ENCODE data around the gene UCHL3. TPM values are rescaled to one million over a fixed set of nuclear protein-coding genes. Genes with fewer than 3 reads are reported as not detected.
A peak's percentile ranks its signal among the peaks of the same experiment; 100 is the strongest.

UCHL3 gene
- total RNA-seq (10 to 100 TPM; 21.5 to 24.7 TPM), polyA plus RNA-seq (10 to 100 TPM; 21.1 to 25.8 TPM)
- long read RNA-seq, donor 1, partial matches to known transcripts: 4 of 5 reads
- long read RNA-seq, donor 1, other reads (novel, unspliced or antisense): 0 of 5 reads
- long read RNA-seq, donor 2, partial matches to known transcripts: 1 of 1 reads
- long read RNA-seq, donor 2, other reads (novel, unspliced or antisense): 0 of 1 reads

- intact Hi-C loops (cut with DNase I): loop anchor here (2.0 to 5.0 kb wide), 4 partner anchors 75 to 1778 kb away; partner anchors contain the start of gene MYCBP2 (in 1 of the 2)
- Histone ChIP-seq H3K36me3 (ENCODE audit: control insufficient read depth in 1 of 2, insufficient read depth in 2 of 2, low read length in 1 of 2) (peaks cover 0 to 1% of the 10 kb centered on the region in 2 donors), H3K4me1 (ENCODE audit: control insufficient read depth in 1 of 2, insufficient read depth in 2 of 2, low read length in 2 of 2) (no peaks in the 10 kb centered on the region), H3K27ac (ENCODE audit: low read depth in 1 of 2, low read length in 2 of 2) (no peak within 1 kb of the TSS), H3K27me3 (ENCODE audit: control insufficient read depth in 1 of 2, insufficient read depth in 2 of 2, low read length in 1 of 2) (no peaks in the 10 kb centered on the region), H3K4me3 (ENCODE audit: low read length in 2 of 2) (peak within 1 kb of the TSS; percentile 62 to 86), H3K9me3 (ENCODE audit: control insufficient read depth, low read length) (no peaks in the 10 kb centered on the region)
- peak; percentile 97 to 99 for DNase-seq
- ATAC-seq (ENCODE audit: low FRiP score): peak; percentile 99
- 0% methylated on average over 70 to 74 of the region's 74 CpGs for WGBS, 2 donors
Measured at GRCh38 chr13:75549262-75550158, at the start of gene UCHL3. Gene UCHL3, plus strand, starts transcription at chr13:75549791. Its CDS starts 30 bp downstream, at chr13:75549821.

GRCh38 chr13:75505327-75505726, 44.3 kb upstream of the UCHL3 start:
- Histone ChIP-seq H3K27ac (ENCODE audit: low read depth in 1 of 2, low read length in 2 of 2) (no peak overlapping the region), H3K4me1 (ENCODE audit: control insufficient read depth in 1 of 2, insufficient read depth in 2 of 2, low read length in 2 of 2) (no peaks in the 10 kb centered on the region), H3K4me3 (ENCODE audit: low read length in 2 of 2) (no peak overlapping the region), H3K36me3 (ENCODE audit: control insufficient read depth in 1 of 2, insufficient read depth in 2 of 2, low read length in 1 of 2) (no peaks in the 10 kb centered on the region), H3K9me3 (ENCODE audit: control insufficient read depth, low read length) (no peaks in the 10 kb centered on the region), H3K27me3 (ENCODE audit: control insufficient read depth in 1 of 2, insufficient read depth in 2 of 2, low read length in 1 of 2) (no peaks in the 10 kb centered on the region)
- DNase-seq: no peak
- ATAC-seq (ENCODE audit: low FRiP score): no peak
- 58 to 73% methylated on average over 3 of the region's 3 CpGs for WGBS, 2 donors
- intact Hi-C loops (cut with DNase I): no loop called here

- 92 to 93% methylated on average over 1 of the region's 1 CpG for WGBS, 2 donors
- no peaks in the 10 kb centered on the region for H3K36me3 ChIP-seq (ENCODE audit: control insufficient read depth in 1 of 2, insufficient read depth in 2 of 2, low read length in 1 of 2)
- H3K9me3 ChIP-seq (ENCODE audit: control insufficient read depth, low read length): no peaks in the 10 kb centered on the region
- no peaks in the 10 kb centered on the region for H3K4me1 ChIP-seq (ENCODE audit: control insufficient read depth in 1 of 2, insufficient read depth in 2 of 2, low read length in 2 of 2)
- DNase-seq (no peak), ATAC-seq (ENCODE audit: low FRiP score) (no peak)
- H3K4me3 ChIP-seq (ENCODE audit: low read length in 2 of 2): no peak overlapping the region
- H3K27me3 ChIP-seq (ENCODE audit: control insufficient read depth in 1 of 2, insufficient read depth in 2 of 2, low read length in 1 of 2): no peaks in the 10 kb centered on the region
- H3K27ac ChIP-seq (ENCODE audit: low read depth in 1 of 2, low read length in 2 of 2): no peak overlapping the region
- intact Hi-C loops (cut with DNase I): no loop called here
Measured at GRCh38 chr13:75506018-75506417, 43.6 kb upstream of the UCHL3 start.

GRCh38 chr13:75507027-75508001, 42.3 kb upstream of the UCHL3 start:
- 72 to 73% methylated on average over 10 of the region's 10 CpGs for WGBS, 2 donors
- DNase-seq (peak in 1 of 2 donors; percentile 55), ATAC-seq (ENCODE audit: low FRiP score) (no peak)

GRCh38 chr13:75508002-75508548, 41.5 kb upstream of the UCHL3 start:
- DNase-seq (peak in 1 of 2 donors; percentile 42), ATAC-seq (ENCODE audit: low FRiP score) (no peak)
- no peak overlapping the region for H3K27ac ChIP-seq (ENCODE audit: low read depth in 1 of 2, low read length in 2 of 2)
- H3K4me3 ChIP-seq (ENCODE audit: low read length in 2 of 2): no peak overlapping the region
- WGBS, 2 donors: 92 to 94% methylated on average over 6 of the region's 6 CpGs
- intact Hi-C loops (cut with DNase I): no loop called here
- H3K9me3 ChIP-seq (ENCODE audit: control insufficient read depth, low read length): no peaks in the 10 kb centered on the region
- no peaks in the 10 kb centered on the region for H3K4me1 ChIP-seq (ENCODE audit: control insufficient read depth in 1 of 2, insufficient read depth in 2 of 2, low read length in 2 of 2)
- no peaks in the 10 kb centered on the region for H3K27me3 ChIP-seq (ENCODE audit: control insufficient read depth in 1 of 2, insufficient read depth in 2 of 2, low read length in 1 of 2)
- no peaks in the 10 kb centered on the region for H3K36me3 ChIP-seq (ENCODE audit: control insufficient read depth in 1 of 2, insufficient read depth in 2 of 2, low read length in 1 of 2)

More at GRCh38 chr13:75507027-75508001, 42.3 kb upstream of the UCHL3 start:
- no peaks in the 10 kb centered on the region for H3K36me3 ChIP-seq (ENCODE audit: control insufficient read depth in 1 of 2, insufficient read depth in 2 of 2, low read length in 1 of 2)
- intact Hi-C loops (cut with DNase I): no loop called here
- no peaks in the 10 kb centered on the region for H3K27me3 ChIP-seq (ENCODE audit: control insufficient read depth in 1 of 2, insufficient read depth in 2 of 2, low read length in 1 of 2)
- no peaks in the 10 kb centered on the region for H3K4me1 ChIP-seq (ENCODE audit: control insufficient read depth in 1 of 2, insufficient read depth in 2 of 2, low read length in 2 of 2)
- H3K9me3 ChIP-seq (ENCODE audit: control insufficient read depth, low read length): no peaks in the 10 kb centered on the region
- no peak overlapping the region for H3K4me3 ChIP-seq (ENCODE audit: low read length in 2 of 2)
- no peak overlapping the region for H3K27ac ChIP-seq (ENCODE audit: low read depth in 1 of 2, low read length in 2 of 2)

GRCh38 chr13:75511051-75511625, 38.5 kb upstream of the UCHL3 start:
- no peak for ATAC-seq (ENCODE audit: low FRiP score)

GRCh38 chr13:75512253-75512652, 37.3 kb upstream of the UCHL3 start:
- Histone ChIP-seq H3K4me1 (ENCODE audit: control insufficient read depth in 1 of 2, insufficient read depth in 2 of 2, low read length in 2 of 2) (no peaks in the 10 kb centered on the region), H3K4me3 (ENCODE audit: low read length in 2 of 2) (no peak overlapping the region), H3K36me3 (ENCODE audit: control insufficient read depth in 1 of 2, insufficient read depth in 2 of 2, low read length in 1 of 2) (no peaks in the 10 kb centered on the region), H3K27me3 (ENCODE audit: control insufficient read depth in 1 of 2, insufficient read depth in 2 of 2, low read length in 1 of 2) (no peaks in the 10 kb centered on the region), H3K9me3 (ENCODE audit: control insufficient read depth, low read length) (no peaks in the 10 kb centered on the region), H3K27ac (ENCODE audit: low read depth in 1 of 2, low read length in 2 of 2) (no peak overlapping the region)
- DNase-seq (no peak), ATAC-seq (ENCODE audit: low FRiP score) (no peak)
- 89 to 92% methylated on average over 3 of the region's 3 CpGs for WGBS, 2 donors
- intact Hi-C loops (cut with DNase I): no loop called here

More at GRCh38 chr13:75511051-75511625, 38.5 kb upstream of the UCHL3 start:
- no peak overlapping the region for H3K27ac ChIP-seq (ENCODE audit: low read depth in 1 of 2, low read length in 2 of 2)
- intact Hi-C loops (cut with DNase I): no loop called here
- H3K27me3 ChIP-seq (ENCODE audit: control insufficient read depth in 1 of 2, insufficient read depth in 2 of 2, low read length in 1 of 2): no peaks in the 10 kb centered on the region
- no peak for DNase-seq
- no peaks in the 10 kb centered on the region for H3K36me3 ChIP-seq (ENCODE audit: control insufficient read depth in 1 of 2, insufficient read depth in 2 of 2, low read length in 1 of 2)
- no peaks in the 10 kb centered on the region for H3K4me1 ChIP-seq (ENCODE audit: control insufficient read depth in 1 of 2, insufficient read depth in 2 of 2, low read length in 2 of 2)
- 83 to 88% methylated on average over 3 of the region's 3 CpGs for WGBS, 2 donors
- no peaks in the 10 kb centered on the region for H3K9me3 ChIP-seq (ENCODE audit: control insufficient read depth, low read length)
- H3K4me3 ChIP-seq (ENCODE audit: low read length in 2 of 2): no peak overlapping the region

GRCh38 chr13:75513271-75513670, 36.3 kb upstream of the UCHL3 start:
- ATAC-seq (ENCODE audit: low FRiP score) (no peak), DNase-seq (no peak)
- Histone ChIP-seq H3K27ac (ENCODE audit: low read depth in 1 of 2, low read length in 2 of 2) (no peak overlapping the region), H3K27me3 (ENCODE audit: control insufficient read depth in 1 of 2, insufficient read depth in 2 of 2, low read length in 1 of 2) (no peaks in the 10 kb centered on the region), H3K36me3 (ENCODE audit: control insufficient read depth in 1 of 2, insufficient read depth in 2 of 2, low read length in 1 of 2) (no peaks in the 10 kb centered on the region), H3K4me3 (ENCODE audit: low read length in 2 of 2) (no peak overlapping the region), H3K9me3 (ENCODE audit: control insufficient read depth, low read length) (no peaks in the 10 kb centered on the region), H3K4me1 (ENCODE audit: control insufficient read depth in 1 of 2, insufficient read depth in 2 of 2, low read length in 2 of 2) (no peaks in the 10 kb centered on the region)
- 90 to 92% methylated on average over 5 of the region's 5 CpGs for WGBS, 2 donors
- intact Hi-C loops (cut with DNase I): no loop called here
